ENCODE measurements around the gene FILIP1L. TPM values are rescaled to one million over a fixed set of nuclear protein-coding genes. Genes with fewer than 3 reads are reported as not detected.
A peak's percentile ranks its signal among the peaks of the same experiment; 100 is the strongest.

FILIP1L gene
- total RNA-seq, 1 experiment from 2014 or later = 0.07 TPM

DNA sequence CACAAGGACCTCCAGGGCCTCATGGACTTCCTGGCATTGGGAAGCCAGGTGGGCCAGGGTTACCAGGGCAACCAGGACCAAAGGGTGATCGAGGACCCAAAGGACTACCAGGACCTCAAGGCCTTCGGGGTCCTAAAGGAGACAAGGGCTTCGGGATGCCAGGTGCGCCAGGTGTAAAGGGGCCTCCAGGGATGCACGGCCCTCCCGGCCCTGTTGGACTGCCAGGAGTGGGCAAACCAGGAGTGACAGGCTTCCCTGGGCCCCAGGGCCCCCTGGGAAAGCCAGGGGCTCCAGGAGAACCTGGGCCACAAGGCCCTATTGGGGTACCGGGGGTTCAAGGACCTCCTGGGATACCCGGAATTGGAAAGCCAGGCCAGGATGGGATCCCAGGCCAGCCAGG lies 319.8 kb downstream of the FILIP1L start:
- no peak overlapping the region for H2BK12ac ChIP-seq (ENCODE audit: insufficient read length, low read depth, low read length)
- H3K4ac ChIP-seq (ENCODE audit: low read depth, low read length) = no peak overlapping the region
- H2BK5ac ChIP-seq (ENCODE audit: insufficient read length, low read length) = no peak overlapping the region
- no peak overlapping the region for H2AK5ac ChIP-seq (ENCODE audit: insufficient read length, low read length)
- H3K9ac ChIP-seq (ENCODE audit: extremely low read depth, insufficient read length, low read length) = no peak overlapping the region
- no peaks in the 10 kb centered on the region for H3K27me3 ChIP-seq (ENCODE audit: insufficient read depth, low read length)
- DNase-seq = no peak
- H3K4me2 ChIP-seq (ENCODE audit: insufficient read depth, insufficient read length, low read length) = no peak overlapping the region
- no peak overlapping the region for H4K5ac ChIP-seq (ENCODE audit: insufficient read length, low read depth, low read length)
- no peak overlapping the region for H2AFZ ChIP-seq (ENCODE audit: low read length)
- no peaks in the 10 kb centered on the region for H3K27me3 Mint-ChIP-seq (ENCODE audit: low read depth)
- WGBS (ENCODE audit: extremely low coverage, insufficient read length, low lambda C conversion rate) = no CpG with 5 or more reads among the region's 8 CpGs
- H3K23ac ChIP-seq (ENCODE audit: insufficient read length, low read depth, low read length) = no peak overlapping the region
- no peaks in the 10 kb centered on the region for H3K4me1 Mint-ChIP-seq
- no peak overlapping the region for H3K56ac ChIP-seq (ENCODE audit: insufficient read length, low read depth, low read length)
- H4K91ac ChIP-seq (ENCODE audit: insufficient read length, low read depth, low read length) = no peak overlapping the region
- no peak overlapping the region for H4K8ac ChIP-seq (replicated peaks; ENCODE audit: insufficient read length, low read depth, low read length)
- H4K20me1 ChIP-seq (ENCODE audit: control insufficient read depth, insufficient read depth, insufficient read length) = no peaks in the 10 kb centered on the region
- H3K79me1 ChIP-seq (ENCODE audit: insufficient read depth, low read depth, low read length, poor library complexity, severe bottlenecking) = no peaks in the 10 kb centered on the region
- H3K18ac ChIP-seq (ENCODE audit: insufficient read length, low read depth, low read length) = no peak overlapping the region
- H3K9me3 ChIP-seq (ENCODE audit: control insufficient read depth, low read depth, low read length) = no peaks in the 10 kb centered on the region
- H2BK120ac ChIP-seq (ENCODE audit: low read depth, low read length, poor library complexity, severe bottlenecking) = no peak overlapping the region
- H3K36me3 Mint-ChIP-seq (ENCODE audit: insufficient read depth in 1 of 3, low read depth in 3 of 3) = no peaks in the 10 kb centered on the region
- no peak overlapping the region for H2BK15ac ChIP-seq (ENCODE audit: low read depth, low read length)
- no peak overlapping the region for H3T11ph ChIP-seq (ENCODE audit: low read length)
- H3K79me2 ChIP-seq (ENCODE audit: insufficient read depth, low read length) = no peaks in the 10 kb centered on the region
- H3K27ac ChIP-seq (ENCODE audit: insufficient read length, low read depth, low read length) = no peak overlapping the region
- TF ChIP-seq, protein P1, sequence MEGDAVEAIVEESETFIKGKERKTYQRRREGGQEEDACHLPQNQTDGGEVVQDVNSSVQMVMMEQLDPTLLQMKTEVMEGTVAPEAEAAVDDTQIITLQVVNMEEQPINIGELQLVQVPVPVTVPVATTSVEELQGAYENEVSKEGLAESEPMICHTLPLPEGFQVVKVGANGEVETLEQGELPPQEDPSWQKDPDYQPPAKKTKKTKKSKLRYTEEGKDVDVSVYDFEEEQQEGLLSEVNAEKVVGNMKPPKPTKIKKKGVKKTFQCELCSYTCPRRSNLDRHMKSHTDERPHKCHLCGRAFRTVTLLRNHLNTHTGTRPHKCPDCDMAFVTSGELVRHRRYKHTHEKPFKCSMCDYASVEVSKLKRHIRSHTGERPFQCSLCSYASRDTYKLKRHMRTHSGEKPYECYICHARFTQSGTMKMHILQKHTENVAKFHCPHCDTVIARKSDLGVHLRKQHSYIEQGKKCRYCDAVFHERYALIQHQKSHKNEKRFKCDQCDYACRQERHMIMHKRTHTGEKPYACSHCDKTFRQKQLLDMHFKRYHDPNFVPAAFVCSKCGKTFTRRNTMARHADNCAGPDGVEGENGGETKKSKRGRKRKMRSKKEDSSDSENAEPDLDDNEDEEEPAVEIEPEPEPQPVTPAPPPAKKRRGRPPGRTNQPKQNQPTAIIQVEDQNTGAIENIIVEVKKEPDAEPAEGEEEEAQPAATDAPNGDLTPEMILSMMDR (conservative IDR thresholded peaks at IDR 0.05) = no peak
- H3K4me3 Mint-ChIP-seq = no peak overlapping the region
- H3K23me2 ChIP-seq (ENCODE audit: insufficient read length, low read depth, low read length, poor library complexity, severe bottlenecking) = no peaks in the 10 kb centered on the region
- H2BK20ac ChIP-seq (ENCODE audit: low read depth, low read length, poor library complexity, severe bottlenecking) = no peak overlapping the region
- no peak overlapping the region for H3K14ac ChIP-seq (ENCODE audit: insufficient read depth, low read length)
- H3K27ac Mint-ChIP-seq = peak overlapping the region in 1 of 3 experiments; percentile 21; a peak in 1 of 7 replicates
- no peaks in the 10 kb centered on the region for H3K4me1 ChIP-seq (ENCODE audit: insufficient read depth, low read length)
- H3K9me3 Mint-ChIP-seq = no peaks in the 10 kb centered on the region
